ENCODE results near the gene CASKIN1. TPM values are rescaled to one million over a fixed set of nuclear protein-coding genes. Genes with fewer than 3 reads are reported as not detected.

The CASKIN1 gene
- total RNA-seq, 1 experiment from 2014 or later, result 6.6 TPM

GRCh38 chr16:2170080-2170479, 26.3 kb downstream of the CASKIN1 start:
- no peaks in the 10 kb centered on the region for H3K27me3 ChIP-seq (replicated peaks; ENCODE audit: control insufficient read depth, insufficient read depth, low read length)
- DNase-seq, result no peak
- TF ChIP-seq CTCF (IDR thresholded peaks at IDR 0.05; ENCODE audit: insufficient read depth in 1 of 2, low read depth in 1 of 2, low read length in 1 of 2, severe bottlenecking in 1 of 2, unreplicated experiment in 1 of 2), result no peak
- intact Hi-C loops (cut with micrococcal nuclease; ENCODE audit: unreplicated experiment), result no loop called here
- H3K9me3 ChIP-seq, result no peaks in the 10 kb centered on the region
- H3K27me3 Mint-ChIP-seq (ENCODE audit: insufficient read depth, unreplicated experiment), result no peaks in the 10 kb centered on the region
- no peak overlapping the region for H3K4me3 ChIP-seq (ENCODE audit: low read depth, low read length)
- H3K36me3 Mint-ChIP-seq (ENCODE audit: insufficient read depth, unreplicated experiment), result peaks cover 41% of the 10 kb centered on the region
- no peaks in the 10 kb centered on the region for H3K4me1 Mint-ChIP-seq (ENCODE audit: low read depth, unreplicated experiment)
- POLR2A ChIA-PET, result no interaction called here
- H3K9me3 Mint-ChIP-seq (ENCODE audit: unreplicated experiment), result no peaks in the 10 kb centered on the region
- H3K4me3 Mint-ChIP-seq (ENCODE audit: unreplicated experiment), result no peak overlapping the region
- no peaks in the 10 kb centered on the region for H3K4me1 ChIP-seq
- H3K27ac Mint-ChIP-seq (ENCODE audit: unreplicated experiment), result no peak overlapping the region
- no TSS peak for BruUV-seq (replicated peaks)
- peaks cover 1% of the 10 kb centered on the region; the same call in 1 of the 2 replicates for H3K36me3 ChIP-seq (ENCODE audit: control insufficient read depth, insufficient read depth, low read length)
- CTCF ChIA-PET, result no interaction called here

GRCh38 chr16:2167068-2167638, 29.3 kb downstream of the CASKIN1 start:
- no peak overlapping the region for H3K4me3 Mint-ChIP-seq (ENCODE audit: unreplicated experiment)
- H3K4me1 Mint-ChIP-seq (ENCODE audit: low read depth, unreplicated experiment), result no peaks in the 10 kb centered on the region
- H3K4me1 ChIP-seq, result no peaks in the 10 kb centered on the region
- H3K27ac Mint-ChIP-seq (ENCODE audit: unreplicated experiment), result no peak overlapping the region
- BruUV-seq (replicated peaks), result no TSS peak
- H3K36me3 ChIP-seq (ENCODE audit: control insufficient read depth, insufficient read depth, low read length), result peaks cover 1% of the 10 kb centered on the region; the same call in 1 of the 2 replicates
- POLR2A ChIA-PET, result interaction anchor here (1.0 kb wide), 1 partner anchor 12 kb away, joined by 4 read pairs; the partner anchor contains the start of gene TRAF7
- no peaks in the 10 kb centered on the region for H3K27me3 ChIP-seq (replicated peaks; ENCODE audit: control insufficient read depth, insufficient read depth, low read length)
- intact Hi-C loops (cut with micrococcal nuclease; ENCODE audit: unreplicated experiment), result no loop called here
- TF ChIP-seq CTCF (IDR thresholded peaks at IDR 0.05; ENCODE audit: insufficient read depth in 1 of 2, low read depth in 1 of 2, low read length in 1 of 2, severe bottlenecking in 1 of 2, unreplicated experiment in 1 of 2), result no peak
- DNase-seq, result no peak
- no peak overlapping the region for H3K4me3 ChIP-seq (ENCODE audit: low read depth, low read length)
- H3K9me3 ChIP-seq, result no peaks in the 10 kb centered on the region
- H3K36me3 Mint-ChIP-seq (ENCODE audit: insufficient read depth, unreplicated experiment), result peaks cover 39% of the 10 kb centered on the region
- H3K27me3 Mint-ChIP-seq (ENCODE audit: insufficient read depth, unreplicated experiment), result no peaks in the 10 kb centered on the region
- H3K9me3 Mint-ChIP-seq (ENCODE audit: unreplicated experiment), result no peaks in the 10 kb centered on the region
- CTCF ChIA-PET, result no interaction called here

- ChIA-PET POLR2A (interaction anchor here (1.3 kb wide), 1 partner anchor 11 kb away, joined by 3 read pairs; the partner anchor contains the start of gene TRAF7), CTCF (no interaction called here)
- Mint-ChIP-seq H3K27ac (ENCODE audit: unreplicated experiment) (no peak overlapping the region), H3K4me3 (ENCODE audit: unreplicated experiment) (no peak overlapping the region), H3K36me3 (ENCODE audit: insufficient read depth, unreplicated experiment) (peaks cover 44% of the 10 kb centered on the region), H3K27me3 (ENCODE audit: insufficient read depth, unreplicated experiment) (no peaks in the 10 kb centered on the region), H3K9me3 (ENCODE audit: unreplicated experiment) (no peaks in the 10 kb centered on the region), H3K4me1 (ENCODE audit: low read depth, unreplicated experiment) (no peaks in the 10 kb centered on the region)
- BruUV-seq (replicated peaks), result no TSS peak
- Histone ChIP-seq H3K36me3 (ENCODE audit: control insufficient read depth, insufficient read depth, low read length) (peaks cover 1% of the 10 kb centered on the region; the same call in 1 of the 2 replicates), H3K9me3 (no peaks in the 10 kb centered on the region), H3K27me3 (replicated peaks; ENCODE audit: control insufficient read depth, insufficient read depth, low read length) (no peaks in the 10 kb centered on the region), H3K4me1 (no peaks in the 10 kb centered on the region), H3K4me3 (ENCODE audit: low read depth, low read length) (no peak overlapping the region)
- TF ChIP-seq CTCF (IDR thresholded peaks at IDR 0.05; ENCODE audit: insufficient read depth in 1 of 2, low read depth in 1 of 2, low read length in 1 of 2, severe bottlenecking in 1 of 2, unreplicated experiment in 1 of 2), result no peak
- DNase-seq, result no peak
- intact Hi-C loops (cut with micrococcal nuclease; ENCODE audit: unreplicated experiment), result no loop called here
Observed at GRCh38 chr16:2166263-2167067, 29.9 kb downstream of the CASKIN1 start.

All from Caco-2 (cell line).